ENCODE data around the gene LSM3. TPM values are rescaled to one million over a fixed set of nuclear protein-coding genes. Genes with fewer than 3 reads are reported as not detected.
"Not testable (repeated sequence)": the region's sequence is repeated elsewhere in the genome, so short reads cannot be mapped to it uniquely, and the experiment has no call there.

Gene LSM3
- total RNA-seq, 1 experiment from 2014 or later: 40.7 TPM

- DNase-seq (ENCODE audit: low read depth): no peak
These were observed 43.8 kb downstream of the LSM3 start for GRCh38 chr3:14222457-14222856.

DNA sequence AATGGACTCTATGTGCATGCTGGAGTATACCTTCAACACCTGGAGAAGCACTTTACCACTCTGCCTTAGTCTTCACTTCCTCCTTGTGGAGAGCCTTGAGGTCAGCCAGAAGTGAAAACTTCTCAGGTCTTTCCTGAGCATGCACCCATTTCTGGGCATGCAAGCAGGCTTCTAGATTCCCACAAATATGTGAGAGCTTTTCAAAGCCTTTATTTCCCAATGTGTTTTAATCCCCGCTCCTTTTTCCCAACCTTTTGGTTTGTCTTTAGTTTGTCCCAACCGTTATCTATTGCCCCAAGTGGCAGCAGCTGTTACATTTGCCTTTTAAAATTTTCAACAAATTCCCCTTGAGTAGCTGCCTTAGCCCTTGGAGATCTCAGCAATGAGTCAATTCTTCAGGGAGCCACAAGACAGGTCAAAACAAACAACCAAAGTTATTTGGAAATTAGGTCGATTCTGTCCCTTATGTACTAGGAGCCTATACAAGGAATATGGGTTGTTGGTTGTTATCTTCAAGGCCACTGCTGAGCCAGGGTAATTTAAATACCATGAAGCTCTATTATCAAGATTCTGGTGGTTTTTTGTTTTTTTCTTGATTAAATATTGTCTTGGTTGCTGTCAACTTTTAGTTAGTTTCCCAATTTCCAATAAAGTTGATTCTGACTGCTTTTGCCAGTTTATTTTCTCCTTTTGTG lies 44.4 kb downstream of the LSM3 start:
- no peak for DNase-seq (ENCODE audit: low read depth)

DNA sequence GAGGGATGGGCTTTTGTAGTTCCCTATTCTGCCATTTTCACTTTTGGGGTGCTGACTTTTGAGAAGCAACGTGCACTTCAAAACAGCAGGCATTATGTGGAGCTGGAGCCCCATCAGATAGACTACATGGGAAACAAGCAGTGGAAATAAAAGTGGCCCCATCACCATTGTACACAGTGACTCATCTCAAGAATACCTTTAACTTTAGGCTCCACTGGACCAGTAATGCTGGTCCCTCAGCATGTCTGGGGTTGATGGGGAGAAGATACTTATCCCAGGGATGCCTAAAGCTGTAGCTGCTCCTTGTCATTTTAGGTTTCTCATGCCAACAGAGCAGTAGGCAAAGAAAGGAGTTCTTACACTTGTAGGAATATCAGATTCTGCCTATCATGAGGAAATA lies 45.0 kb downstream of the LSM3 start:
- DNase-seq (ENCODE audit: low read depth): no peak

- peak; percentile 90 for DNase-seq (ENCODE audit: low read depth)
These were observed 46.3 kb downstream of the LSM3 start for GRCh38 chr3:14224895-14225294.

GRCh38 chr3:14225421-14225820 lies 46.8 kb downstream of the LSM3 start:
- DNase-seq (ENCODE audit: low read depth): peak; percentile 49

GRCh38 chr3:14226351-14226750 lies 47.7 kb downstream of the LSM3 start:
- not testable (repeated sequence) for DNase-seq (ENCODE audit: low read depth)

DNA sequence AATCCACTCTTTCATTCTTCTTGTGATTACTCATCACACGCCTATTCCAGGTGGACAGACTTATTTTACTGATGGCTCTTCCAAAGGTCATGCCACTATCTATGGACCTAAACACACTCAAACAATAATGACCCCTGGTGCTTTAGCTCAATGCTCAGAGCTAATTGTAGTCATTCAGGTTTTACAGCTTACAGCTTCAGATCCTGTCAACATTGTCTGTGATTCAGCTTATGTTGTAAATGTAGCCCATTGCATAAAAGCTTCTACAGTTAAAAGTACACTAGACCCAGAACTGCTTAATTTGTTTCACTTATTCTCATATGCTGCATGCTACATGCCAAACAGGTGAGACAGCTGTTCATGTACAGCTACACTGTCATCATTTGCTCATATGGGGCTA lies 49.2 kb downstream of the LSM3 start:
- no peak for DNase-seq (ENCODE audit: low read depth)

DNA sequence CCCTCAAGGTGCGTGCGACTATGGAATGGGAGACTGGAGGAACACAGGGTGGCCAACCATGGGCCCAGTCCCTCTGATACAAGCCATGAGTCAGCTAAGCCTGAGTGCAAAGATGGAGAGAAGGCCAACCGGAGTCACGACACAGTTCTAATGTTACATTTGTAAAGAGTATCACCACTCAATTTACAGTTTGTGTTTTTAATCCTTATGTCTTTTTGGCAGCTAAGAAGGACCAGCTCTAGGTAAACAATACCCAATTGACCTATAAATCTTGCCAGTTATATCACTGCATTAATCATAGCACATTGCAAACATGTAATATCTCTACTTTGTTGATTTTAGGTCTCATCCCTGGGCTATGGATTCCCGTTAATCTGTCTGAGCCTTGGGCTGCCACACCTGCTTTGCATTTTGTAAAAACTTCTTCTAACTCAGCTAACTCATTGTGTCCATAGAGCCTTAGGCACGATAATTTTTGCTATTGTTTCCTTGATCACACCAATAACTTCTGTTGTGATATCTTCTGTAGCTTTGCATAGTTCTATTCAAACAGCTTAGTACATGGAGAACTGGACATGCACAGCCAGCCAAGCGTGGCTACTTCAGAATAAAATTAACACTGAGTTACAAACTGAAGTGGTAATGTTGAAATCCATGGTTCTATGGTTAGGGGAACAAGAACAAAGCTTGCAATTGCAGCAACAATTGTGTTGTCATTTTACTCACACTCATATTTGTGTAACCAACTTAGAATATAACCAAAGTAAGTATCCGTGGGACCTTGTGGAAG lies 50.3 kb downstream of the LSM3 start:
- DNase-seq (ENCODE audit: low read depth): no peak

- peak; percentile 29 for DNase-seq (ENCODE audit: low read depth)
These were observed 51.1 kb downstream of the LSM3 start for GRCh38 chr3:14229695-14230094.

- no peak for DNase-seq (ENCODE audit: low read depth)
These were observed 52.1 kb downstream of the LSM3 start for GRCh38 chr3:14230729-14231128.

DNA sequence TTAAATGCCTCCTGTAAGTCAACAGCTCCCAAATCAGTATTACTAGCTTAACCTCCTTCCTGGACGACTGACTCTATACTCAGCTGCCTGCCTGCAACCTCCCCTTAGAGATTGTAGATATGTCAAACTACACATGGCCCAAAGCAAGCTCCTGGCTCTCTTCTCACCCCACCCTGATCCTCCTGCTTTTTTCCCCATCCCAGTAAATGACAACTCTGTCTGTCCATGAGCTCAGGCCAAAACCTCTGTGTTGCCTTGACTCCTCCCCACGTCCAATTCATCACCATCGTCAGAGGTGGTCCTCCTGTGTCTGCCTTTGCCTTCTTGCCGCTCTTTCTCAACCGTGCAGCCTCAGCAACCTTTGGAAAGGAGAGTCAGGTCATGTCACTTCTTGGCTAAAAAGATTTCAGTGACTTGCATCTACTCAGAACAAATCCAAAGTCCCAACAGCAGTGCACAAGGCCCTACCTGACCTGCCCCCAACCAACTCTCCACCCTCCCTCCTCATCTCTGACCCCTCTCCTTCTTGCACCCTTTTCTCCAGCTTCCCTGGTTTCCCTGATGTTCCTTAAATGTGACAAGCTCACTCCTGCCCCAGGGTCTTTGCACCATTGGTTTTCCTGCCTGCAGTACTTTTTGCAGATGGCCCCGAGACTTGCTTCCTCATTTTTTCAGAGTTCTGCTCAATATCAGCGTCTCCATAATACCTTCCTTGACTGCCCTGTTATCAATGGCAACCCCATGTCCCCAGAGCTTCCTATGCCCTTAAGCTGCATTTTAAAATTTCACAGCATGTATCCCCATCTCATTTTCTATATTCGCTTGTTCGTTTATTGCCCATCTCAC lies 52.8 kb downstream of the LSM3 start:
- no peak for DNase-seq (ENCODE audit: low read depth)

DNA sequence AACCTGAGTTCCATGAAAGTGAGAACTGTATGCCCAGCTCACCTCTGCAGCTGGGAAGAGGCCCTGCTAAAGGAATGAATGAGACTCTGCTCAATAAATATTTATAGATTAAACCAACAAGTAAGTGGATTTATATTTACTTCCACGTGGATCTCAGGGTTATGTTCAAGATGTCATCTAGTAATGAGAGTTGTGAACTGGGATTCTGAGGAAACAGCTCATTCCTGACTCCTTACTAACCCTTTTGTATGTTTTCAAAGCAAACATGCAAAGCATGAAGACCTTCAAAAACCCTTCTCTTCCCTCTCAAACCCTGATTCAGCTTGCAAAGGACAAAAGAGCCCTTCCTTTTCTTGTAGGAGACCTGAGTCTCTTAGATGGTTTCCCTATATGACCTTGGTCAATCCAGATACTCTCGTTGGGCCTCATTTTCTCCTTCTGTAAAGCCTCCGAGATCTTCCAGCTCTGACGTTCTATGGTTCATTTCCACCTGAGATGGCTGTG lies 53.4 kb downstream of the LSM3 start:
- no peak for DNase-seq (ENCODE audit: low read depth)

GRCh38 chr3:14234251-14235002 lies 55.8 kb downstream of the LSM3 start:
- DNase-seq (ENCODE audit: low read depth): no peak

DNA sequence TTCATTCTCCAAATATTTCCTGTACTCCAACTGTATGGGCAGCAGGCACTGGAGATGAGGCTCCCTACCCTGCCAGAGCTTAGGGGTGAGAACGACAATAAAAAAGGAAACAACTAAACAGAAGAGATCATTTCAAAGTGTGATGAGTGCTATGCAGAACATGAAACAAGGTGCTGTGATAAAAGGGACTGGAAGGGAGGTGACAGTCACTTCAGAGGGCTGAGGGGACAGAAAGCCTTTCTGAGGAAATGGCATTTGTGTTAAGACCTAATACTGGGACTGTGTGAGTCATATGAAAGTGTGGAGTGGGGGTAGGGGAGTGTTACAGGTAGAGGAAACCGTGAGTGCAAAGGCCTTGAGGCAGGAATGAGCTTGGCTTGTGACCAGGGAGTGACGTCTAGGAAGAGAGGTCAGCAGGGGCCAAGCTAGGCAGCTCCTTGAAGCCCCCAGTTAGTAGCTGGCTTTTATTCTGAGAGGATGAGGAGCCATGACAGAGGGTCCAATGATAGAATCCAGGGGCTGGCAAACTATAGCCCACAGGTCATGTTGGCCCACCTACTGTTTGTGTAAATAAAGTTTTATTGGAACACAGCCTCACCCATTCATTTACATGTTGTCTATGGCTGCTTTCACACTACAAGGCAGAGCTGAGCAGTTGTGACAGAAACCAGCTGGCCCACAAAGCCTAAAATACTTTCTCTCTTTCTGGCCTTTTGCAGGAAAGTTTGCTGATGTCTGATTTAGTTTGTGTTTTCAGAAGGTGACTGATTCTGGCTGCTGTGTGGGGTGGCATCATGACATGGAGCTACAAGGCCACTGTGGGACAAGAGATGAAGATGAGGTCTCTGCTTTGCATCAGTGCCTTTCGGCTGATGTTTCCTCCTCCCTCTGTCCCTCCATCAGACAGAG lies 56.6 kb downstream of the LSM3 start:
- no peak for DNase-seq (ENCODE audit: low read depth)

GRCh38 chr3:14235912-14236295 lies 57.3 kb downstream of the LSM3 start:
- DNase-seq (ENCODE audit: low read depth): no peak

DNA sequence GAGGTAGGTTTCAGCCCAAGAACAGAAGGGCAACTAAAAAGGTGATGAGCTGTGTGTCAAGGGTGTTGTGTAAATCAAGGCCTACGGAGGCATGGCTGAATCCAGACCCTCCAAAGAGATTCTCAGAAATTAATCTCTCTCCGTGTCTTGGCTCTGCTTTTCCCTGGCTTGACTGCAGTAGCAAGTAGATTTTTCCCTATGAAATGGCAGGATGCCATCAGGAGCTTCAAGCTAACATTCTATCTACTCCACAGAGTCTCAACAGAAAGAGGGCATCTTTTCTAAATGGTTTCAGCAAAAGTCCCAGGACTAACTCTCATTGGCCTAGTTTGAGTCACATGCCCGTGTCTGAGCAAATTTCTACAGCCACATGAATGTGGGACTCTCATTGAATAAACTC lies 58.3 kb downstream of the LSM3 start:
- no peak for DNase-seq (ENCODE audit: low read depth)

DNA sequence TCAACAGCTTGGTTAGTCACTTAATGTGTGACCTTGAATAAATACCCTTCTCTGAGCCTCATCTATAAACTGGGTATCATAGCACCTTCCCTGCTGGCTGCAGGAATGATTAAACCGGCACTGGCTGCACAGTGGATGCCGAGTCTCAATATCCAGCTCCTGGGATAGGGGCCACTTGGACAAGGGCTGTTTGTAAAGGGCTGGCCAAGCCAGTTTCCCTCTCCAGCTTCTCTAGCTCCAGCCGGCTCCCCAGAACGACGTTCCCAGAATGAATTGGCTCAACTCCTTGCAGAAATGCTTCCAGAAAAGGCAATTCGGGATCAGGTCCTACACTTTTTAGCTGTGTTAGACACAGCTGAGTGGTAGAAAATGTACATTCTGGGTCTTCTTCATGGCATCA lies 58.8 kb downstream of the LSM3 start:
- no peak for DNase-seq (ENCODE audit: low read depth)

DNA sequence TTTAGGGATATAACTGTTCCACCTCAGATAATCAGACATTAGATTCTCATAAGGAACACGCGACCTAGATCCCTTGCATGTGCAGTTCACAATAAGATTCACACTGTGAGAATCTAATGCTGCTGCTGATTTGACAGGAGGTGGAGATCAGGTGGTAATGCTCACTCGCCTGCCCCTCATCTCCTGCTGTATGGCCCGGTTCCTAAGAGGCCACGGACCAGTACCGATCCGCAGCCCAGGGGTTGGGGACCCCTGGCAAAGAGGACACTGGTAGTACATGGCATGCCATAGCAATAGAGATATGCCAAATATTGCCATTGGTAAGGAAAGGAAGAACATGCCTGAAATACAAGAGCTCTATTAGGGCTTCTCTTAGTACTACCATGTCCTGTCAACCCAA lies 59.7 kb downstream of the LSM3 start:
- no peak for DNase-seq (ENCODE audit: low read depth)

GRCh38 chr3:14238930-14239329 lies 60.3 kb downstream of the LSM3 start:
- DNase-seq (ENCODE audit: low read depth): no peak

DNA sequence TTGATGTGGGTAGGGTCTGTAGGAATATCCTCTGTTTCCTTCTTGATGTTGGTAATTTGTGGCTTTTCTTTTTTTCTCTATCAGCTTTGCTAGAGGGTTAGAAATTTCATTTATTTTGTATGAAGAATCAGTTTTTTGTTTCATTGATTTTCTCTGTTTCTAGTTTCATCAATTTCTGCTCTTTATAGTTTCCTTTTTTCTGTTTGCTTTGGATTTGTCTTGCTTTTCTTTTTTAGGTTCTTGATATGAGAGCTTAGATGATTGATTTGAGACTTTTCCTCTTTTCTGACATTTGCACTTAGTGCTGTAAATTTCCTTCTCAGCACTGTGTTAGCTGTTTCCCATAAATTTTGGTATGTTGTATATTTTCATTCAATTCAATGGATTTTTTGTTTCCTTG lies 61.3 kb downstream of the LSM3 start:
- DNase-seq (ENCODE audit: low read depth): no peak

GRCh38 chr3:14240366-14240765 lies 61.7 kb downstream of the LSM3 start:
- DNase-seq (ENCODE audit: low read depth): no peak
